NK-92 (cell line): ENCODE data around the gene PXN.

Experiments
- DNase-seq: peaks from one replicate; lab custom pipeline; 2025; ENCODE audit not compliant: unreplicated experiment; lab: John Stamatoyannopoulos, UW

Gene PXN

GRCh38 chr12:120181991-120182631, 83.4 kb downstream of the PXN start:
- DNase-seq = no peak

- DNase-seq = no peak
These were observed 84.6 kb downstream of the PXN start for GRCh38 chr12:120180975-120181374.

DNA sequence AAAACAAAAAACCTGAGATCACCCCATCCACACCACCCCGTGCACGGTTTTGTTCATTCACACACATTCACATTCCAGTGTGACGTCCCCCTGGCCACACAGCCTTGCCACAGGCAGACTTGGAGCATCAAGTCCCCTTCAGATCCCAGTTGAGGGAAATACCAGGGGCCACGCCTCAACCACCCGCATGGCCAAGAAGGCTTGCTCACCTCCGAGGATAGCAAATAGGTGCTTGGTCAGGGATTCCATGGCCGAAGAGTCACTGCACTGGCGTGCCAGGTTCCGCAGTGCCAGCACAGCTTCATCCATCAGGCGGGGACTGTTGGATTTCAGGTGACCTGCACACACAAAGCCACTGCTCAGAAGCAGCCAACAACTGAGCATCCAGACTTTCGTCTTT, 90.0 kb downstream of the PXN start:
- no peak for DNase-seq

GRCh38 chr12:120175062-120175461, 90.5 kb downstream of the PXN start:
- DNase-seq = no peak

DNA sequence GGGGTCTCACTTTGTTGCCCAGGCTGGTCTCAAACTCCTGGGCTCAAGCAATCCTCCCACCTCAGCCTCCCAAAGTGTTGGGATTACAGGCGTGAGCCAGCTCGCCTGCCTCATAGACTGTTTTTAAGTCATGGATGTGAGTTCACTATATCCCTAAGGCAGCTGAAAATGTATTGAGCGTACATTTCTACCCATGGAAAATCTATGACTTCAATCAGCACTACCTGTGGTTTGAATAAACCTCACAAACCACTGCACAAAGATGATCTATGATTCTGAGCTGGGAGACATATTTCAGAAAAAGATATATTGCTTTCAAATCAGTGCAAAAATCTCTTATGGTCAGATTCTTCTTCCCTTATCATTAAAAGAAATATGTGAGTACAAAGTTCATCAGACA, 93.5 kb downstream of the PXN start:
- DNase-seq = no peak

DNA sequence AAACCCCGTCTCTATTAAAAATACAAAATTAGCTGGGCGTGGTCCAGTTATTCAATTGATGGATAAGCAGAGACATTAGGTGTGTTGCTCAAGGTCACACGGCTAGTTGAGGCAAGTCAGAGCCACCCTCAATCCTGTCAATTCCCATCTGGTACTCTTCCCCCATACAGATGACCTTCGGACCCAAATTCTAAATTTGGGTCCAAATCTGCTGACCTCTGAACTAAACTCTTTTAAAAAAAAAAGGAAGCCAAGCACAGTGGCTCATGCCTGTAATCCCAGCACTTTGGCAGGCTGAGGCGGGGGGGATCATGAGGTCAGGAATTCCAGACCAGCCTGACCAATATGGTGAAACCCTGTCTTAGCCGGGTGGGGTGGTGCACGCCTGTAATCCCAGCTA, 94.9 kb downstream of the PXN start:
- DNase-seq = no peak

DNA sequence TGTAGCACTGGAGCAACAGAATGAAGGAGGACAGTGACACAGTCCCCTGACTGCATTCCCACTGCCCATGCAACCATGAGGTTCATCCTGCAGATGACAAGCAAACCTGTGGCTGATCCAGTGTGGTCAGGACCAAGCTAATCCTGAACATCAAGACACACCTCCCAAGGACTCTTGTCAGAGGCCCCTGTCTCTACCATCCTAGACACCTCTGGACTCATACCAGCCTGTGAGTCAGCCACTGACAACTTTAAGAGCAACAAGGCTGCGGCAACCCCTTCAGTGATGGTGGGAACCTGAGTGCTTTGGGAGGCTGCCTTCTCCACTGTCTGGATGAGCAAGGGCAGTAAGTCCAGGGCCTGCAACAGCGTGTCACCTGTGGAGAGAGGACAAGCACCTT, 95.6 kb downstream of the PXN start:
- DNase-seq = no peak

DNA sequence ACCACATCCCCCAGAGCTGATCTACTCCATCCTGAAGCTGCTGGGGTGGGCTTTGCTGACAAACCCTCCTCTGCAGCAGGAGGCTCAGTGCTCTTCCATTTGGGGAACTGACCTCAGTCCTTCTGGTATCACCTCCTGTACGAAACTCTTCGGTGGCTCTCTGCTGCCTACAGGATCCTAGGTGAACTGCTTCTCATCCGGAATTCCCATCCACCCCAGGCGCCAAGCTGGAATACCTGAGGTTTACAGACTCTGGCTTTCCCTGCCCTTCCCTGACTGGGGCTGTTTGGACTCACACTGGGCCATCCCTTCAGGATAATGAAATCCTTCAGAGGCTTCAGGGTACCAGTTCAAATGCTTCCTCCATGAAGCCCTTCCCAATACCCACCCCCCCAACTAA, 97.2 kb downstream of the PXN start:
- DNase-seq = no peak

GRCh38 chr12:120167529-120168095, 97.9 kb downstream of the PXN start:
- DNase-seq = no peak

- no peak for DNase-seq
These were observed 101.2 kb downstream of the PXN start for GRCh38 chr12:120164293-120164692.

- no peak for DNase-seq
These were observed 102.8 kb downstream of the PXN start for GRCh38 chr12:120162763-120163162.

- no peak for DNase-seq
These were observed 103.7 kb downstream of the PXN start for GRCh38 chr12:120161852-120162251.
